ENCODE results near the gene SORT1.

Gene SORT1

DNA sequence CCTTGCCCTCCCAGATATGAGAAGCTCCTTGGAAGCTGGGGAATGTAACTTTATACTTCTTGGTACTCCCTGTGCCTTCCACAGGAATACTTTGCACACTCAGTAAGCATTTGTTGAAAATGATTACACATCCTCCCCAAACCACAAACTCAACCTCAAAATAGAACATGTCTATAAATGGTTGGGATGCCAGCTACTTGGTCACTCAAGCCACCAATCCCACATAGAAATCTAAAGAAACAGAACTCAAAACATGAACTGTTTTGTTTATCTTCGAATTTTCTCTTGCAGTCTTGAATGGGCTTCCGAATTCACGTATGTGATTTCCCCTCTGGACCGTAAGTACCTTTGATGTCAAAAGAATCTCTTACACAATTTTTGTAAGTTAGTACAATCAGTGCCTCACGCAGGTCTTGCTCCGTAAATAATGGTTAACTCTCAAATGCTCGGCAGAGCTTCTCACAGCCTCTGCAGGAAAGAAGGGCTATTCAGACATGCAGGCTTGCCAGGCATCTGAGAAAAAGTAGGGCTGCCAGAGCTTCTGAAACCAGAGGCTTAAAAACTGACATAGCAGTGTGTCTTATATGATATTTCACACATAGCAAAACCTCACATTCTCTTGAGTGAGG, 26.9 kb downstream of the SORT1 start:
- DNase-seq (ENCODE audit: low read depth): peak; percentile 56
- TF ChIP-seq, protein P1, sequence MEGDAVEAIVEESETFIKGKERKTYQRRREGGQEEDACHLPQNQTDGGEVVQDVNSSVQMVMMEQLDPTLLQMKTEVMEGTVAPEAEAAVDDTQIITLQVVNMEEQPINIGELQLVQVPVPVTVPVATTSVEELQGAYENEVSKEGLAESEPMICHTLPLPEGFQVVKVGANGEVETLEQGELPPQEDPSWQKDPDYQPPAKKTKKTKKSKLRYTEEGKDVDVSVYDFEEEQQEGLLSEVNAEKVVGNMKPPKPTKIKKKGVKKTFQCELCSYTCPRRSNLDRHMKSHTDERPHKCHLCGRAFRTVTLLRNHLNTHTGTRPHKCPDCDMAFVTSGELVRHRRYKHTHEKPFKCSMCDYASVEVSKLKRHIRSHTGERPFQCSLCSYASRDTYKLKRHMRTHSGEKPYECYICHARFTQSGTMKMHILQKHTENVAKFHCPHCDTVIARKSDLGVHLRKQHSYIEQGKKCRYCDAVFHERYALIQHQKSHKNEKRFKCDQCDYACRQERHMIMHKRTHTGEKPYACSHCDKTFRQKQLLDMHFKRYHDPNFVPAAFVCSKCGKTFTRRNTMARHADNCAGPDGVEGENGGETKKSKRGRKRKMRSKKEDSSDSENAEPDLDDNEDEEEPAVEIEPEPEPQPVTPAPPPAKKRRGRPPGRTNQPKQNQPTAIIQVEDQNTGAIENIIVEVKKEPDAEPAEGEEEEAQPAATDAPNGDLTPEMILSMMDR (IDR thresholded peaks at IDR 0.05; ENCODE audit: insufficient read depth, low read depth, low read length, missing control alignments): no peak
- no peak overlapping the region for H3K4me3 ChIP-seq (ENCODE audit: low read length)

GRCh38 chr1:109369167-109369746, 28.5 kb downstream of the SORT1 start:
- TF ChIP-seq, protein P1 (IDR thresholded peaks at IDR 0.05; ENCODE audit: insufficient read depth, low read depth, low read length, missing control alignments): no peak
- H3K4me3 ChIP-seq (ENCODE audit: low read length): no peak overlapping the region
- DNase-seq (ENCODE audit: low read depth): no peak

GRCh38 chr1:109368464-109368863, 29.3 kb downstream of the SORT1 start:
- TF ChIP-seq, protein P1 (IDR thresholded peaks at IDR 0.05; ENCODE audit: insufficient read depth, low read depth, low read length, missing control alignments): no peak
- no peak for DNase-seq (ENCODE audit: low read depth)
- no peak overlapping the region for H3K4me3 ChIP-seq (ENCODE audit: low read length)

DNA sequence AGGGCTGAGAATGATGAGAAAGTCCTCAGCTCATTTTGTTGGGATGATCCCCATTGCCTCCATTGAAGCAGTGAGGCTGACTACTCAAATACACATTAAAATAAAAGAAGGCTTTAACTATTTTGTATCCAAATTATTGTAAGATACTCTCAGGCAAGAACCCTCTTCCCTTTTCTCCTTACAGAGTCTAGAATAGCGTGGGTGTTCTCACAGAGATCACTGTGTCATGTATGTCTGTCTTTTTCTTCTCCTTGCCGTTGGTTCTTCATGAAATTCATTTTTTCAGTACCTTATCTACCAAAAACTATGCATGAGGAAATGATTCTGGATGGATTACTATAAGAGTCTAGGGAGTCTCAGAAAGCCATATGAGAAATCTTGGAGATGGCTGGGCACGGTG, 30.1 kb downstream of the SORT1 start:
- no peak for DNase-seq (ENCODE audit: low read depth)
- no peak overlapping the region for H3K4me3 ChIP-seq (ENCODE audit: low read length)
- TF ChIP-seq, protein P1 (IDR thresholded peaks at IDR 0.05; ENCODE audit: insufficient read depth, low read depth, low read length, missing control alignments): no peak

- no peak for DNase-seq (ENCODE audit: low read depth)
- TF ChIP-seq, protein P1 (IDR thresholded peaks at IDR 0.05; ENCODE audit: insufficient read depth, low read depth, low read length, missing control alignments): no peak
- H3K4me3 ChIP-seq (ENCODE audit: low read length): no peak overlapping the region
Observed at GRCh38 chr1:109365642-109366204, 32.0 kb downstream of the SORT1 start.

- DNase-seq (ENCODE audit: low read depth): peak; percentile 18
- no peak overlapping the region for H3K4me3 ChIP-seq (ENCODE audit: low read length)
- TF ChIP-seq, protein P1 (IDR thresholded peaks at IDR 0.05; ENCODE audit: insufficient read depth, low read depth, low read length, missing control alignments): no peak
Observed at GRCh38 chr1:109361649-109362048, 36.1 kb downstream of the SORT1 start.

Data from epithelial cell of esophagus (primary cell).